DLD1 (cell line): ENCODE results near the gene SMIM35.
"Not testable (repeated sequence)": the region's sequence is repeated elsewhere in the genome, so short reads cannot be mapped to it uniquely, and the experiment has no call there.

Experiments
- in situ Hi-C: cut with HindIII; loops from 2 replicates; pipeline ENCODE4 v1.10.0; 2017; ENCODE audit warnings: low sequenced_read_pairs

SMIM35 gene

GRCh38 chr11:117995472-117995871 is 91.3 kb downstream of the SMIM35 start:
- in situ Hi-C loops, result no loop called here

DNA sequence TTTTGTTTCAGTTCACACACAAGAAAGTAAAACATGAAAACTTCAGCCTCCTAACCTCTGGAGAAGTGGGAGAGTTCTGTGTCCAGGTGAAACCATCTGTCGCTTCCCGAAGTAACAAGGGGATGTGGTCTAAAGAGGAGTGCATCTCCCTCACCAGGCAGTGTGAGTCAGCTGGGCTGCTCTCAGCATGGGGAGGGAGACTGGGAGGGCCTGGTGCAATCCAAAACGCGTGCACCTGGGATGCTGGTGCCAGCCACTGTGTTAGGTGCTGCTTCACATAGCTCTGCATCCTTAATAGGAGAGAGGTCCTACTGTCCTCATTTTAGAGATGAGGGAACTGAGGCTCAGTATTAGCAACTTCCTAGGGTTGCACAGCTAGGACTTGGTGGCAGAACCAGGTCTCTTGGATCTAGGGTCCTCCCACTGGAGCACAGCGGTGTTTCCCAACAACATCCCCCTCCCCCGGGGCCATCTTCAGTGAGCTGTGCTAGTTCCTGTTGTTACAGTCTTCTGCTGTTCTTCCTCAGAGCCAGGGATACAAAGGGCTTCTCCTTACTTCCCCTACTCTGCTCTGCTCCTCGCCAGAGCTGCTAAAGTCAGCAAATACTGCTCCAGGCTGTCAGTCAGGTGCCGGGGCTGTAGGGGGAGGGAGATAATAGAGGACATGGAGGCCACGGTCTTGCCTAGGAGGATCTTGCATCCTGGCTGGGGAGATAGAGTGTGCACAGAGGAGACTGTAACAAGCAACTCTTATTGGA is 92.6 kb downstream of the SMIM35 start:
- in situ Hi-C loops, result no loop called here

GRCh38 chr11:117992620-117993019 is 94.1 kb downstream of the SMIM35 start:
- in situ Hi-C loops, result no loop called here

DNA sequence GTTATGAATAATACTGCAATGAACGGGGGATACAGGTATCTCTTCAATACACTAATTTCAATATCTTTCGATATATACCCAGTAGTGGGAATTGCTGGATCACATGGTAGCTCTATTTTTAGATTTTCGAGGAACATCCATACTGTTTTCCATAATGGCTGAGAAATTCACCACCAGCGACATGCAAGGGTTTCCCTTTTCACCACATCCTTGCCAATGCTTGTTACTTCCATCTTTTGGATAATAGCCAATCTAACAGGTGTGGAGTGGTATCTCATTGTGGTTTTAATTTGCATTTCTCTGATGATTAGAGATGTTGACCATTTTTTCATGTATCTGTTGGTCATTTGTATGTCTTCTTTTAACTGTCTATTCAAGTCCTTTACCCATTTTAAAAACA is 94.6 kb downstream of the SMIM35 start:
- in situ Hi-C loops, result no loop called here

- in situ Hi-C loops, result no loop called here
Observed at GRCh38 chr11:117989351-117990102, 97.2 kb downstream of the SMIM35 start.

DNA sequence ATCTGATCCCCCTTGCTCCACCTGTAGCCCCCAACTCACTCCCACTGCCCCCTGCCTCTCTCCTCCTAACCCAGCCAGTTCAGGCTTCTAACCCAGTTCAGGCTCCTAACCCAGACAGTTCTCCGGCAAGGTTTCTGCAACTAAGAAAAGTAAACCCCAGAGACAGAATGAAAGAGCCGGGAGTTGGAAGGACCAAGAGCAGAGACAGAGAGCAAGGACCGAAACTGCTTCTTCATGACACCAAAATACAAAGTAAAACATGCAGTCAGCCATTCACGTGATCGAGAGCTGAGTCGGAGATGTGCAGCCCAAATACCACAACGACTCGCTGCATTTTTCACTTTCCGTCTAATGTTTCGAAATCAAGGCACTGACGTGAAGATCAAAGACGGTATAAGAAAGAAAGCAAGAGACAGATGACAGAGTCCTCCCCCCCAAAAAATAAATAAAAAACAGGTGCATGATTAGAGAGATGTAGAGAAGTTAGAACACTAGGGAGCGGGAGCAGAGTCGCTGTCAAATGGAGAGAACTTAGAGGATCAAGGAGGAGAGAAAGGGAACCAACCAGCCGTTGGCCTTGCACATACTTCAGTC is 99.7 kb downstream of the SMIM35 start:
- in situ Hi-C loops, result no loop called here

DNA sequence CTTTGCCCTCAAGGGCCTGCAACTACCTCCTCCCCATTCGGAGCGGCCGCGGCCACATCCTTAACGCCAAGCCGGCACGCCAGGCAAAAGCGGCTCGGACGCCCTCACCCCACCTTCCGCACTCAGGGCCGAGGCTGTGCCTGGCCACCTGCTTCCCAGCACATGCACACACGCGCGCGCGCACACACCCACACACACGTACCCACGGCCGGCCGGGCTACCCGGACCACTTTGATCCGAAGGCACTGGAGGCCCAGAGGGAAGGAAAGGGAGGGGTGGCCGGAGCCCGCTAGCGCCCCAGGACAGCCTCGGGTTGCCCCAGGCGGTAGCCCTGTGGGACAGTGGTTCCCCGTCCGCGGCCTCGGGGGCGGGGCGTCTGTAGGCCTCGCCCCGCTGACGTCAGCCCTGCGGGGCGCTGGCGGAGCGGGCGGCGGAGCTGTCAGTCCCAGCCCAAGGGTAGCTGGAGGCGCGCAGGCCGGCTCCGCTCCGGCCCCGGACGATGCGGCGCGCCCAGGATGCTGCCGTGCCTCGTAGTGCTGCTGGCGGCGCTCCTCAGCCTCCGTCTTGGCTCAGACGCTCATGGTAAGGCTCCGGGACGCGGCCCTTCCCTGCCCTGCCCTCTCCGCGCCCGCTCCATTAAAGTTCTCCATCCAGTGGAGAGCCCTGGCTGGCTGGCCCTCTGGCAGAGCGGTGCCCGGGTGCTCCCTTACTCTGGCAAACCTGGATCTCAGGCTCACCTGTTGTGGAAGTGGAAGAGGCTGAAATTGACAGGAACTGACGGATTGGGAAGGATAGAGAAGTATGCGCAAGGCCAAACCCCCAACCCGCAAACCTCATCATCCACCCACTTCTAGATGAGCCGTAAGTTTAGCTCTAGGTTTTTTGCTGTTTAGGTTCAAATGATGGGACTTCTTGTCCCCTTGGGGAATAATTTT is 100.5 kb downstream of the SMIM35 start, which contains the start of gene IL10RA:
TSS of gene IL10RA (plus strand) at position 442 of the 935 bp plus-strand sequence. CDS start at position 516, 74 bp downstream.
- in situ Hi-C loops, result no loop called here

DNA sequence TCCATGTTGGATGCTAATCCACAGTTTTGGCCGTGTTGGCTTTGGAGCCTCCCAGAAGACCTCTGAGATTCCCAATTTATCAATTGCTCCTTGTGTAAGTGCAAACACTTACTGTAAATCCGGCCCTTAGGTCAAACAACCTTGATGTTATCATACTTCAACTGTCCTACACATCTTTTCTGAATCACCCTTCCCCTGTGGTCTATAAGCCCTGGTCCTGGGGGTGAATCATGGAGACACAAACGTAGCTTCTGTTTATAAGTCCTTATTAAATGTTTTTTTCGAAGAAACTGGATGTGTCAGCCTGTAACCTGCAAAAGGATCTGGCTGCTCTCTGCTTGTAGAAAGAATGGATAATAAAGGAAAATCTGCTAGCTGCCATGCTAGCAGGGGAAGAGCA is 102.3 kb downstream of the SMIM35 start:
- in situ Hi-C loops, result no loop called here

DNA sequence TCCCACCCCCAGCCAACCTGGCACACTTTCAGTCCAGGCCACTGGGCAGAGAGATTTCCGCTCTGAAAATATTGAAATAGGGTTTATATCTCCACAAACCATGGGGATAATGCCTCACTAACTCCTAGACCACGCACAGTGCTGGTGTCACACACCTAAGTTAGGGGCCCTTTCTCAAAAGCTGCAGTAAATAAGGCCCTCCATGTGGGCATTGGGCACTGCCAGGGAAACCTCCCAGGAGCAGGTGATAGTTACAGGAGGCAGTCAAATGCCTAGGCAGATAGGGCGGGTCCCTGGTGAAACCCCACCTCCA is 103.6 kb downstream of the SMIM35 start:
- in situ Hi-C loops, result no loop called here

GRCh38 chr11:117980720-117981119 is 106.0 kb downstream of the SMIM35 start:
- in situ Hi-C loops, result no loop called here

DNA sequence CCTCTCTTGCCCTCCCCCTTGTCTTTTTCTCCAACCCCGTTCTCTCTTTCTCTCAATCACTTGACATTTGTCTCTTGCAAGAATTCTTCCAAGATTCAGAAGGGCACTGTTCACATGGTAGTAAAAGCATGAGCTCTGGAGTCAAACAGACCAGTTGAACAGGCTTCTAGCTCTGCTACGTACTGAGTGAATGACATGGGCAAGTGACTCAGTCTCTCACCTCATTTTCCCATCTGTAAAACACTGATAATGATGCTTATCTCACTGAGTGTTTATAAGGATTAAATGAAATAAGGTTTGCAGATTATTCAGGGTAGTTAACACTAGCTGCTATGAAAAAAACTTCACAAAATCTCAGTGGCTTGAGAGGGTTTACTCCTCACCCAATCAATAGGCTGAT is 106.5 kb downstream of the SMIM35 start:
- in situ Hi-C loops, result no loop called here

DNA sequence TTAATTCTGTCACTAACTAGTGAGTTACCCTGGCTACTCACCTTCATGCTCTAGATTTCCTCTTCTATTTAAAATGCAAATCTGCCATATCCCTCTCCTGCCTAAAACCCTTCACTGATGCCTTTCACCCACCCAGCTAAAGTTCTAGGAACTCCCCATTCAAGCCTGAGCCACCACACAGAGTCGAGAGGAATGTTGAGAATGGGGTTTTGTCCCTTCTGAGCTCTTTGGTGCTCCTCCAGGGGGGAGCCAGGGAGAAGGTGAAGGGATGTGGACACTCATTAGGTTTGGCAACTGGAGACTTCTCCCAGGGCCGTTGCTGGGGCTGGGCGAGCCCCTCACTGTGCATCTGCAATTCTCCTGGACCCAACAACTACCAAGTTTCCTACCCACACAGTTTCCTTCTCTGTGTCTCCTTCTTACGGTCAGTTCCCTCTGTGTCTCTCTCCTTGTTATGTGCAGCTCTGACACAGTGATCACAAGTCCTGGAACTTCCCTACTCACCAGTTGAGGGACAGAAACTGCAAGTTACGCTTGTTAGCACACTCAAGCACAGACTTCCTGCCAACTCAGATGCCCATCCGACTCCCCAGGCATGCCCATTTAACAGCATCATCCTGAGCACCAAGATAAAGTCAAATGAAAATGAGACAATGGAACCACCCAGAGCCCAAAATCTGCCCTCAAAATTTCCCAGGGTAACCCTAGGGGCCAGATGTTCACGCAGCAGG is 107.1 kb downstream of the SMIM35 start:
- in situ Hi-C loops, result no loop called here

DNA sequence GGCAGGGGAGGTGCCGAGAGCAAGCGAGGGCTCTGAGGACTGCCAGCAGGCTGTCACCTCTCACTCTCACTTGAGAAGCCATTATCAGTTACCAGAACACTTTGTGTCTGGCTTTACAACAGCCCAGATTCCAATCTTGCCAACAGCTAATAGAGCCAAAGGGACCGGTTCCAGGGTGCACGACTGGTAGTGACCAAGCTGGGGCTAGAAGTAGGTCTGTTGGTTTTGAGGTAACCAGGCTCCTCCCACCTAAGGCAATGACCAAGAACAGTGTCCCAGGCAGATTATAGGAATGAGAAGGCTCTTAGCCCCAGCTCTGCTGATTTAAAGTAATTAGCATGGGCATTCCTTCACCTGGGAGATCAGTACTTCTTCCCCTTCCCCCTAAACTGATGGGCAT is 107.8 kb downstream of the SMIM35 start:
- in situ Hi-C loops, result no loop called here

GRCh38 chr11:117978291-117978910 is 108.4 kb downstream of the SMIM35 start:
- in situ Hi-C loops, result not testable (repeated sequence)

GRCh38 chr11:117977612-117978264 is 109.0 kb downstream of the SMIM35 start:
- in situ Hi-C loops, result not testable (repeated sequence)

DNA sequence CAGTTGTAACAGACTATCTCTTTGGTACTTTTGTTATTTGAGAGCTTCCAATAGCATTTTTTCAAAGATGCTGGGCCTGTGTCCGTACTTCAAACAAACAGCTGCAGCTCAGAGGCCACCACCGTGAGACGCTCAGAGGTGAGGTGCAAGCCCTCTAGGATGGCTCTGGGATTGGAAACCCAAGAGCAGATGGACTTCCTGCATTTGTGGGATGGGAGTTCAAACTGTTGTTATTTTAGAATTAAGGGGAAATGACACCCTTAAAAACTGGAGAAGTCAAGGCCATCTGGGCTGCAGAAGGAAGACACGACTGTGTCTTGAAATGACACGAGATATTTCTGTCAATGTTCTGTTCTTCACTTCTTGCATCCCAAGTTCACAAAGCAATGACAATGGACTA is 109.7 kb downstream of the SMIM35 start:
- in situ Hi-C loops, result no loop called here

- in situ Hi-C loops, result no loop called here
Observed at GRCh38 chr11:117976445-117976844, 110.3 kb downstream of the SMIM35 start.

DNA sequence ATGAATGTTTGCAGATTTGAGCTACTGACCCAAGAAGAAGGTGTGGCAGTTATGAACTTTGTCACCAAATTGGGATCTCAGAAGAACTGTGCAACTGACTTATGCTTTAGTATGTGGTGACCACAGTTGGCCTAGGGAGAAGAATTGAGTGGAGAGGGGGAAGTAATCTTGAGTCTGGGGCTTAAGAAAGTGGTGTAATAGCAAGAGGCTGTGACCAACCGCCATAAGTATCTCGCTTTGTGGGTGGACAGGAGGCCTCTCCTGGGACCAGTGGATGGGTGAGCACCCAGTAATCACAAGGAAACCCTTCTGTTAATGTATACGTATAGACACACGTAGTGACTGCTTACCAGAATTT is 113.3 kb downstream of the SMIM35 start:
- in situ Hi-C loops, result no loop called here
